ENCODE data around the gene PPP1R8. TPM values are rescaled to one million over a fixed set of nuclear protein-coding genes. Genes with fewer than 3 reads are reported as not detected.
"Not testable (repeated sequence)": the region's sequence is repeated elsewhere in the genome, so short reads cannot be mapped to it uniquely, and the experiment has no call there.

PPP1R8 gene
- total RNA-seq, 2 donors from 2014 or later: 45.0 to 48.1 TPM

GRCh38 chr1:27785781-27786455, 44.7 kb upstream of the PPP1R8 start:
- peaks cover 13% of the 10 kb centered on the region for H3K4me1 Mint-ChIP-seq
- peaks cover 9% of the 10 kb centered on the region for H3K9me3 ChIP-seq (ENCODE audit: control insufficient read depth, low read length)
- H3K4me1 ChIP-seq (ENCODE audit: control insufficient read depth, insufficient read depth, low read length): no peaks in the 10 kb centered on the region
- H3K9me3 Mint-ChIP-seq: peaks cover 6% of the 10 kb centered on the region
- peaks cover 12% of the 10 kb centered on the region for H3K36me3 Mint-ChIP-seq (ENCODE audit: low read depth)
- H3K27ac ChIP-seq (ENCODE audit: low read depth, low read length): no peak overlapping the region
- no peak for DNase-seq
- no peak overlapping the region for H3K4me3 ChIP-seq (ENCODE audit: low read length)
- H3K9ac ChIP-seq (ENCODE audit: extremely low read depth, low read length, poor library complexity, severe bottlenecking): no peak overlapping the region
- H3K27ac Mint-ChIP-seq: peak overlapping the region; percentile 76
- no peaks in the 10 kb centered on the region for H3K27me3 Mint-ChIP-seq (ENCODE audit: insufficient read depth)
- TF ChIP-seq CTCF (conservative IDR thresholded peaks at IDR 0.05): no peak
- no peaks in the 10 kb centered on the region for H3K27me3 ChIP-seq (ENCODE audit: control insufficient read depth, insufficient read depth, low read length, poor library complexity, severe bottlenecking)
- H3K4me3 Mint-ChIP-seq: no peak overlapping the region
- peaks cover 17% of the 10 kb centered on the region for H3K36me3 ChIP-seq (ENCODE audit: control insufficient read depth, insufficient read depth, low read length)

- peaks cover 24% of the 10 kb centered on the region for H3K36me3 ChIP-seq (ENCODE audit: control insufficient read depth, insufficient read depth, low read length)
- no peak overlapping the region for H3K4me3 ChIP-seq (ENCODE audit: low read length)
- Mint-ChIP-seq H3K9me3 (peaks cover 6% of the 10 kb centered on the region), H3K4me1 (peaks cover 13% of the 10 kb centered on the region), H3K4me3 (no peak overlapping the region), H3K27me3 (ENCODE audit: insufficient read depth) (no peaks in the 10 kb centered on the region), H3K27ac (no peak overlapping the region), H3K36me3 (ENCODE audit: low read depth) (peaks cover 12% of the 10 kb centered on the region)
- H3K27ac ChIP-seq (ENCODE audit: low read depth, low read length): no peak overlapping the region
- no peak overlapping the region for H3K9ac ChIP-seq (ENCODE audit: extremely low read depth, low read length, poor library complexity, severe bottlenecking)
- peaks cover 9% of the 10 kb centered on the region for H3K9me3 ChIP-seq (ENCODE audit: control insufficient read depth, low read length)
- DNase-seq: no peak
- H3K27me3 ChIP-seq (ENCODE audit: control insufficient read depth, insufficient read depth, low read length, poor library complexity, severe bottlenecking): no peaks in the 10 kb centered on the region
- H3K4me1 ChIP-seq (ENCODE audit: control insufficient read depth, insufficient read depth, low read length): no peaks in the 10 kb centered on the region
- no peak for TF ChIP-seq CTCF (conservative IDR thresholded peaks at IDR 0.05)
Observed at GRCh38 chr1:27787895-27788294, 42.7 kb upstream of the PPP1R8 start.

- H3K27me3 Mint-ChIP-seq (ENCODE audit: insufficient read depth): no peaks in the 10 kb centered on the region
- H3K36me3 ChIP-seq (ENCODE audit: control insufficient read depth, insufficient read depth, low read length): peaks cover 39% of the 10 kb centered on the region
- no peak overlapping the region for H3K4me3 ChIP-seq (ENCODE audit: low read length)
- no peak overlapping the region for H3K9ac ChIP-seq (ENCODE audit: extremely low read depth, low read length, poor library complexity, severe bottlenecking)
- no peaks in the 10 kb centered on the region for H3K4me1 ChIP-seq (ENCODE audit: control insufficient read depth, insufficient read depth, low read length)
- H3K4me3 Mint-ChIP-seq: no peak overlapping the region
- DNase-seq: no peak
- H3K27ac ChIP-seq (ENCODE audit: low read depth, low read length): no peak overlapping the region
- H3K27me3 ChIP-seq (ENCODE audit: control insufficient read depth, insufficient read depth, low read length, poor library complexity, severe bottlenecking): no peaks in the 10 kb centered on the region
- H3K9me3 ChIP-seq (ENCODE audit: control insufficient read depth, low read length): peaks cover 9% of the 10 kb centered on the region
- no peak for TF ChIP-seq CTCF (conservative IDR thresholded peaks at IDR 0.05)
- WGBS, 2 experiments (ENCODE audit: insufficient coverage in 1 of 2, insufficient read length in 1 of 2): 90 to 97% methylated on average over 3 to 4 of the region's 4 CpGs
- peaks cover 24% of the 10 kb centered on the region for H3K36me3 Mint-ChIP-seq (ENCODE audit: low read depth)
- peak overlapping the region; percentile 32 for H3K27ac Mint-ChIP-seq
- H3K4me1 Mint-ChIP-seq: peaks cover 13% of the 10 kb centered on the region
- H3K9me3 Mint-ChIP-seq: peaks cover 6% of the 10 kb centered on the region
Observed at GRCh38 chr1:27789540-27790041, 41.0 kb upstream of the PPP1R8 start.

GRCh38 chr1:27790270-27790669, 40.3 kb upstream of the PPP1R8 start:
- 96 to 100% methylated on average over 3 of the region's 3 CpGs for WGBS, 2 experiments (ENCODE audit: insufficient coverage in 1 of 2, insufficient read length in 1 of 2)
- H3K27me3 ChIP-seq (ENCODE audit: control insufficient read depth, insufficient read depth, low read length, poor library complexity, severe bottlenecking); H3K9me3 ChIP-seq (ENCODE audit: control insufficient read depth, low read length); H3K27ac Mint-ChIP-seq; H3K4me1 ChIP-seq (ENCODE audit: control insufficient read depth, insufficient read depth, low read length); DNase-seq; H3K27ac ChIP-seq (ENCODE audit: low read depth, low read length); H3K4me3 Mint-ChIP-seq; H3K9me3 Mint-ChIP-seq; H3K9ac ChIP-seq (ENCODE audit: extremely low read depth, low read length, poor library complexity, severe bottlenecking); H3K27me3 Mint-ChIP-seq (ENCODE audit: insufficient read depth); H3K4me3 ChIP-seq (ENCODE audit: low read length): not testable (repeated sequence)
- peaks cover 46% of the 10 kb centered on the region for H3K36me3 ChIP-seq (ENCODE audit: control insufficient read depth, insufficient read depth, low read length)
- peaks cover 10% of the 10 kb centered on the region for H3K4me1 Mint-ChIP-seq
- peaks cover 29% of the 10 kb centered on the region for H3K36me3 Mint-ChIP-seq (ENCODE audit: low read depth)
